ENCODE data around the gene SMIM20.

- TF ChIP-seq CTCF (IDR thresholded peaks at IDR 0.05; ENCODE audit: poor library complexity, severe bottlenecking) (no peak), EZH2 (IDR thresholded peaks at IDR 0.05; ENCODE audit: borderline replicate concordance, insufficient read depth, low read length, poor library complexity, severe bottlenecking) (no peak)
Measured at GRCh38 chr4:25890571-25891485, 23.2 kb upstream of the SMIM20 start.
